IPS-15b (cell line): Measurements from ENCODE around the gene DSC2.

Source experiments
- H3K27me3 ChIP-seq: one replicate; pipeline ENCODE4 v1.6.1; 2013; ENCODE audit warnings: low read length; ENCODE audit not compliant: control insufficient read depth, insufficient read depth
- H3K36me3 ChIP-seq: one replicate; pipeline ENCODE4 v1.6.1; 2013; ENCODE audit warnings: low read length; ENCODE audit not compliant: control insufficient read depth, insufficient read depth
- H3K4me1 ChIP-seq: one replicate; pipeline ENCODE4 v1.6.1; 2013; ENCODE audit warnings: mild to moderate bottlenecking, low read length; ENCODE audit not compliant: control insufficient read depth, insufficient read depth
- H3K4me3 ChIP-seq: one replicate; pipeline ENCODE4 v1.5.1; 2013; ENCODE audit warnings: low read depth, low read length
- H3K9ac ChIP-seq: one replicate; pipeline ENCODE4 v1.6.1; 2013; ENCODE audit warnings: low read depth, mild to moderate bottlenecking, low read length
- H3K9me3 ChIP-seq: one replicate; pipeline ENCODE4 v1.6.1; 2013; ENCODE audit warnings: mild to moderate bottlenecking, low read length; ENCODE audit not compliant: control insufficient read depth, insufficient read depth

The DSC2 gene

DNA sequence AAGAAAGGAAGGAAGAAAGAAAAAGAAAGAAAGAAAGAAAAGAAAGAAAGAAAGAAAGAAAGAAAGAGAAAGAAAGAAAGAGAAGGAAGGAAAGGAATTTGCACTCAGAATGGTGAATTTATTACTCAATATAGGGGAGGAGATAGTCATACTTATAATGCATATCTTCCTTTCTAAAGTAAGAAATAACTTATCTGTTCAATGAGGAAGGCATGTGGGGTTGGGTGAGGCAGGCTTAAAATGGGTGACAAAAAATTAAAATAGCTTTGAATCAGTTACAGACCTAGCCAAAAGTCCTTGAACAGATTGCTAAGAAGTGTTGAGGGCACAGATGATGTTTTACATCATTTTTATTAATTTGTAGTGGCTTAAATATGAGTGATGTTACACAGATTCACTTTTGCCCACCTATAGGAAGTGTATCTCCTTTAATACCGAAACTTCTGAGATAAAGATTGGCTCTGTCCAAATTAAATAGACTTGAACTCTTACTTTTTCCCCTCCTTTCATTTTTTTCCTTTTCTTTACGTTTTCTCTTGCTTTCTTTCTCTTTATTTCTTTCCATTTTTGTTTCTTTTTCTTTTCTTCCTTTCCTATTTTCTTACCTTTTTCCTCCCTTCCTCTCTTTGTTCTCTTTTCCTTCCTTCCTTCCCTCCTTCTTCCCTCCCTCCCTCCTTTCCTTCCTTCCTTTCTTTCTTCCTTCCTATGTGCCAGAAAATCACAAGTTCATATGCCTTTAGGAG is 14.8 kb upstream of the DSC2 start:
- H3K9ac ChIP-seq: no peak overlapping the region
- no peaks in the 10 kb centered on the region for H3K9me3 ChIP-seq
- H3K4me1 ChIP-seq: peaks cover 4% of the 10 kb centered on the region
- H3K36me3 ChIP-seq: no peaks in the 10 kb centered on the region
- no peaks in the 10 kb centered on the region for H3K27me3 ChIP-seq
- no peak overlapping the region for H3K4me3 ChIP-seq

DNA sequence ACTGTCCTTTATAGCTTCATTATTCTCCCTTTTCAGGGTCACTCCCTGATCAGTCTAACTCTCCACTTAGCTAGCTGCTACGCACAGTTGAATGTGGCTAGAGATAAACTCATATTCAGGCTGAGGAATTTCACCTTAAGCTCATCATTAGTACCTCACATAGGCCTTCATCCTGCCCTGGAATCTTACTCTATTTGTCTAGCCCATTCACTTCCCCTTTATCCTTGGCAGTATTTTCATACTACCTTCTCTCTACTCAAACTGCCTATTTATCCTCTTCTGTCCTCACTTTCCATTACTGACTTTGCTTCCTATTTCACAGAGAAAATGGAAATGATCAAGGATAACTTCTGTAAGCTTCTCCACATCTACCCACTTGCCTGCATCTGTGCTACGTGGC is 10.6 kb upstream of the DSC2 start:
- Histone ChIP-seq H3K9me3 (no peaks in the 10 kb centered on the region), H3K36me3 (no peaks in the 10 kb centered on the region), H3K9ac (no peak overlapping the region), H3K4me1 (no peaks in the 10 kb centered on the region), H3K4me3 (no peak overlapping the region), H3K27me3 (no peaks in the 10 kb centered on the region)

DNA sequence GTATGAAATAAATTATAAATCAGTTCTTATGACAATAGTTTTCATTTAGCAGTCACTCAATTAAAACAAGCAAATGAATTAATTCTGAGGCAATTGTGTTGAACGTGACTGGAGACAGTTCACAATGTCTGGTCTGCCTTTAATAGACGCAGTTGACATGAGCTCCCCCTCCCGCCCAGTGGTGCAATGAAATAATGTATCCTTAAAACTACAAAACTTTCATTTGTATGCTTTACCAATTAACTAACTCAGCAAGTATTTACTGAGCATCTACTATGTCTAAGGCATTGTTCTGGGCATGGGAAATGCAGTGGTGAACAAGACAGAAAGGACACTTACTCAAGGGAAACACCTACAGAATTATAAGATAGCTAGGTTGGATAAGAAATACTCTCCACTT is 3.5 kb upstream of the DSC2 start:
- H3K9ac ChIP-seq: no peak overlapping the region
- no peak overlapping the region for H3K4me3 ChIP-seq
- peaks cover 11% of the 10 kb centered on the region for H3K4me1 ChIP-seq
- no peaks in the 10 kb centered on the region for H3K9me3 ChIP-seq
- no peaks in the 10 kb centered on the region for H3K36me3 ChIP-seq
- no peaks in the 10 kb centered on the region for H3K27me3 ChIP-seq

DNA sequence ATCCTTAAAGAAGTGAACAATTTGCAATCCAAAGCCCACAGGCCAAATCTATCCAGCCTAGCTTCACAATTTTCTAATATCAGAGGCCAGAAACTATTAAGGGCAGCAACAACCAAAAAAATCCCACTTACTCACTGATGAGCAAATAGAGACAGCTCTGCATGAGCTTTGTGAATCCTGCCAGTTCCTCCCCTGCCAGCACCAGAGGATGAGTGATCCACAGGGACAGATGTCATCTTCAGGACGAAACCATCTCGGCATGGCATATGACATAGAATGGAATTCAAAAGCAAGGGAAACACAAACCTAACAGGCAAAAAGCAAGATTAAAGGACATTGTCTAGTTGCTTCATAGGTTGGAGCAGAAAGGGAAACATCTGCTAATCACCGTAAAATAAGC is 2.2 kb upstream of the DSC2 start:
- no peak overlapping the region for H3K9ac ChIP-seq
- no peaks in the 10 kb centered on the region for H3K36me3 ChIP-seq
- H3K4me1 ChIP-seq: peaks cover 17% of the 10 kb centered on the region
- peaks cover 2% of the 10 kb centered on the region for H3K27me3 ChIP-seq
- no peak overlapping the region for H3K4me3 ChIP-seq
- no peaks in the 10 kb centered on the region for H3K9me3 ChIP-seq

DNA sequence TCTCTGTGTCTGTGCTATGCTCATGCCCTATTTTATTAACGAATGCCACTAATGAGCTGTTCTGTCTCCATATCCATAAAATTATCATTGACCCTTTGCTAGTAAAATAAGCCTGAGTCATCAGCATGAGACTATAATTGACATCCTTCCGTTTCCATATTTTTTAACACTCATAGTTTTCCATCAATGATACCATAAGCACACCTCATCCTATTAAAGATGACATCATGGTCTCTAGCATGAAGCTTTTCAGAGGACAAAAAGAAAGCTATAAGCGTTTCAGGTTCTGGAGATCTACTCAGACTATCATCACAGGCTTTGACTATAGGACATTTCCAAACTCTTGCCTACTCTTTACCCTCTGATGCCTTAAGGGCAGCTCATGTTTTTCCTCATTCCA is 1.2 kb upstream of the DSC2 start:
- peaks cover 2% of the 10 kb centered on the region for H3K27me3 ChIP-seq
- no peaks in the 10 kb centered on the region for H3K36me3 ChIP-seq
- H3K4me1 ChIP-seq: peaks cover 17% of the 10 kb centered on the region
- no peak overlapping the region for H3K9ac ChIP-seq
- H3K4me3 ChIP-seq: no peak overlapping the region
- no peaks in the 10 kb centered on the region for H3K9me3 ChIP-seq

DNA sequence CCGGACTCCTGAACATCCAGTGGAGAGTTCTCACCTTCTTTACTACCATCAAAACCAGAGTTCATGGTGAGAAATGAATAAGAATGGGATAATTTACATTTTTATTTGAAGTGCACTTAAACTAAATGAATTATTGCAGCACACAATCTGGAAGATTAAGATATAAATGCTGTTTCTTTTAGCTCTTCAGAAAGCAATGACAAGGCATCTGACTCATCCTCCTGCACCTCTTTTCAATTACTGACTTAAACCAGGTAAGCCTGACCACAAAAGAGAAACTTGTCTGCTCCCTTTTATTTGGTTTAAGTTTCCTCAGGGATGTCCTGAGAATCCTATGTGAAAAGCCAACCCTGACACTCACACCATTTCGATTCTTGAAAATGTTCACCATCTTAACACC is 720 bp upstream of the DSC2 start:
- peaks cover 17% of the 10 kb centered on the region for H3K4me1 ChIP-seq
- H3K4me3 ChIP-seq: peak overlapping the region; percentile 77
- H3K9ac ChIP-seq: no peak overlapping the region

DNA sequence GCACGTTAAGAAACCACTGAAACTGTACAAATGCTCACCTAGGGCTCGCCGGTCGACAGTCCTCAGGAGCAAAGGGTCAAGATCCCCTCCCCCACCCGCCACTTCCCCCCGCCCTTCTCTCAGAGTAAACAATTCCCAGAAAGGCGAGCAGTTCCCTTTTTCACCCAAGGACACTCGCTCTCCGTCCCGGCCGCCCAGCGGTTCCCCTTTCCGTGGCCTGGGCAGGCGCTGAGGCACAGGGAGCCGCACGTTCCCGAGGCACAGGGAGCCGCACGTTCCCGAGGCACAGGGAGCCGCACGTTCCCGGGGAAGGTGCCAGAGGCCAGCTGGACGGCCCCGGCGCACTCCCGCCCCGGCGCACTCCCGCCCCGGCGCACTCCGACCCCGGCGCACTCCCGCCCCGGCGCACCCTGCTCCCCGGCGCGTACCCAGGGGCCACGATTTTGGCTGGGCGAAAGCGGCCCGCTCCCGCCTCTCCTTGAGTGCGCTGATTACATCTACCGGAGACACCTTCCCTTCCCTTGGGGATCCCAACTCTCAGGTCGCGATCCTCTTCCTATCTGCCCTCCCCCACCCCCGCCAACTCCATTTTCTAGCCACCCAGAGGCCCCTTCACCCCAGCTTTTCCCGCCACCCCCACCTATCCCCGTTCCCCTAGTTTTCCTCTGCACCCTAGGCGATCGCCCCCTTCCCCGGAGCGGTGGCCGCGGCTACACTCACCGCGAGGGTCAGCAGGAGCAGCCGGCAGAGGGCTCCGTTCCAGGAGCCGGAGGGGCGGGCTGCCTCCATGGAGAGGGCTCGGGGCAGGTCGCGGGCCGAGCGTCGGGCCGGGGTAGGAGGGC is 817 bp downstream of the DSC2 start:
- Histone ChIP-seq H3K9me3 (no peaks in the 10 kb centered on the region), H3K9ac (peak overlapping the region; percentile 76), H3K27me3 (peaks cover 2% of the 10 kb centered on the region), H3K4me3 (peak overlapping the region; percentile 77), H3K36me3 (no peaks in the 10 kb centered on the region), H3K4me1 (peaks cover 17% of the 10 kb centered on the region)

More for the DNA sequence above, 720 bp upstream of the DSC2 start:
- peaks cover 2% of the 10 kb centered on the region for H3K27me3 ChIP-seq
- no peaks in the 10 kb centered on the region for H3K9me3 ChIP-seq
- no peaks in the 10 kb centered on the region for H3K36me3 ChIP-seq

DNA sequence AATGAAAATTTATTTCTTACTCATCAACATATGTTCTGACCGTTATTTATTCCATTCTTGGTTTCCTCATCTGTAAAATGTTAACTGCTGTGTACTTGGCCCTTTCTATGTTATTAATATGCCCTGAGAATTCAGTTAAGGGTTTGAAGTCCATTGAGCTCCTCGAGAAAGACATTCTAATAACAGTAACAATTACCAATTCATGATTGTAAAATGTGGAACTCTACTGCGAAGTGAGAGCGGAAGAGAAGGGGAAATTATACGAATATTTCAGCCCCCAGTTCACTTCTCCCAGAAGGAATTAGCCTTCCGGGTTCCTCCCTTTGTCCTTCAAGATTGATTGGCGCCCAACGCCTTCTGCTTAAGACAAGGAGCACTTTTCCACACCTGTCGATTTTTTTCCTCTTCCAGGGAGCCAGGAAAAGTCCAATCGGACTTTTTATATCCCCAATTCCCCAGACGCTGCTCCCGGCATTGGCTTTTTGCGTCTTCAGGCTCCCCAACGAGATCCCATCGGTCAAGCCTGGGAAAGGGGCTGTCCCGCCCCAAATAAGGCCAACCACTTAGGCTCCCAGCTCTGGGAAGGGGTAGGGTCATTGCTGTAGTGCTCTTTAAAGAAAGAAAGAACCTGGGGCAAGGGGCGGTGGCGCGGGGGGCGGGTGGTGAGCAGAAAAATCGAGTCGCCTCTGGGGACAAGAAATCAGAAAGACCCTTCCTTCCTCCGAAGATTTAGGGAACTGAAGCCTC is 1.6 kb downstream of the DSC2 start:
- peaks cover 2% of the 10 kb centered on the region for H3K27me3 ChIP-seq
- H3K4me1 ChIP-seq: peaks cover 17% of the 10 kb centered on the region
- H3K9me3 ChIP-seq: no peaks in the 10 kb centered on the region
- no peaks in the 10 kb centered on the region for H3K36me3 ChIP-seq
- H3K4me3 ChIP-seq: peak overlapping the region; percentile 77
- peak overlapping the region; percentile 76 for H3K9ac ChIP-seq

DNA sequence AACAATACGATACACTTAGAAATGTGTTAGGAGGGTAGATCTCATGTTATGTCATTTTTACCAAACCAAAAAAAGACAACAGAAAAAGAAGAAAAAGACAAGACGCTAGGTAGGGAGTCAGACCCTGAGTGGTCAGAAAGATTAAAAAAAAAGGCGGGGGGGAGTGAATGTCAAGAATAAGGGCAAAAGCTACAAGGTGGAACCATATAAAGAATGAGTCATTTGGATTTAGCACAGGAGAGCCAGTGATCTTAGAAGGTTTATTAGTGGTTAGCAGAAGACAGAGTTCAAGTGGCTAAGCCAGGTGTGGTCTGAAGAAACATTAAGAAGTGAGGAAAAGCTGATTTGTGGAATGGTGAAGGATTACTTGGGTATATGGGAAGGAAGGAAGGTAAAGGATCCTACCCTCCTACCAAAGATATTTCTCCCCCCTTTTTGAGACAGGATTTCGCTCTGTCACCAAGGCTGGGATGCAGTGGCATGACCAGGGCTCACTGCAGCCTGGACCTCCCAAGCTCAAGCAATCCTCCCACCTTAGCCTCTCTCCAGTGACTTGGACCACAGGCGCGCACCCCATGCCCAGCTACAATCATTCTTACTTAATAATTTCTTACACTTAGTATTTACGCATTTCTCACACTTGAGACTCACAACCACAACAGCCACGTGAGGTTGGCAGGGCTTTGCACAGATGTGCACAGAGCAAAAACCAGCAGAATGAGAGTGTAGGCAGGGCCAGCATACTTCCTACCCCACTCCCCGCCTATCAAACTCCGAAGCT is 2.6 kb downstream of the DSC2 start:
- peaks cover 2% of the 10 kb centered on the region for H3K27me3 ChIP-seq
- peaks cover 17% of the 10 kb centered on the region for H3K4me1 ChIP-seq
- H3K4me3 ChIP-seq: peak overlapping the region; percentile 77
- H3K9ac ChIP-seq: no peak overlapping the region
- no peaks in the 10 kb centered on the region for H3K9me3 ChIP-seq
- H3K36me3 ChIP-seq: no peaks in the 10 kb centered on the region

DNA sequence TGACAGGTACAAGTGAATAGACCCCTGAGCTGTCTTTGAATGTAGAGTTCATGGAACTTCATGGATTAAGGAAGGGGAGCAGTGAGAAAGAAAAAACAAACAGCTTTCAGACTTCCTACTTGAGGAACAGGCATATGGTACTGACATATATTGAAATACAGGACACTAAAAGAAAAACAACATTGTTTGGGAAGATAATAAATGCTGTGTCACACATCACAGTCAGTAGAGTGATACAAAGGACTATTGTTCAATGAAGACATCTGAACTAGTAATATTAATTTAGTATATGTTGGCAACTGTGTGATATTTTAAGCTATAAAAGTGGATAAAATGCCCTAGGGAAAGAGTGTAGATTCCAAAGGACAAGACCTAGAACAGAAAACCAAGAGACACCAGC is 3.3 kb downstream of the DSC2 start:
- H3K36me3 ChIP-seq: no peaks in the 10 kb centered on the region
- no peaks in the 10 kb centered on the region for H3K9me3 ChIP-seq
- peaks cover 17% of the 10 kb centered on the region for H3K4me1 ChIP-seq
- H3K9ac ChIP-seq: no peak overlapping the region
- no peak overlapping the region for H3K4me3 ChIP-seq
- H3K27me3 ChIP-seq: peaks cover 2% of the 10 kb centered on the region

DNA sequence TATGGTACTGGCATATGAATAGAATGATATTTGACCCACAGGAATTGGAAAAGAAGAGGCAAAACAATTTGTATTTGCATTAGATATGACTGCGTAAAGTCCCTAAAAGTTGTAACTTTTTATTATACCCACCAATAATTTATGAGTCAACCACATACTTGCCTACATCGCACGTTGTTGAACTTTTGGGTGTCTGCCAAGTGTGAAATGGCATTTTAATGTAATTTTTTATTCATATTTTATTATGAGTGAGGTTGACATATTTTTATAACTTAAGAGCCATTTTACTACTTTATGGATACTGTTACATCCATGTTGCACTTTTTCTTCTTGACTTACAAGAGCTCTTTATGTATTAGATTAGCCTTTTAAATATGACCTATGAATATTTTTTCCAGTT is 4.6 kb downstream of the DSC2 start:
- Histone ChIP-seq H3K9ac (no peak overlapping the region), H3K27me3 (peaks cover 2% of the 10 kb centered on the region), H3K4me1 (peaks cover 8% of the 10 kb centered on the region), H3K36me3 (peaks cover 3% of the 10 kb centered on the region), H3K4me3 (no peak overlapping the region), H3K9me3 (no peaks in the 10 kb centered on the region)
